Naive thymus-derived CD8-positive, alpha-beta T cell (primary cell): ENCODE data around the gene NKX1-1. TPM values are rescaled to one million over a fixed set of nuclear protein-coding genes. Genes with fewer than 3 reads are reported as not detected.
"Not testable (repeated sequence)": the region's sequence is repeated elsewhere in the genome, so short reads cannot be mapped to it uniquely, and the experiment has no call there.

Experiments used
- ATAC-seq, 2 donors: fragments of 150-1000 bp; cut with Tn5 transposase in 1 of 2; sonication (Bioruptor Pico), chemical (Tn5 transposase) in 1 of 2; 1 replicate in 1 of 2; 2 replicates in 1 of 2; pipeline ENCODE4 v1.10.0; 2021; ENCODE audit warnings: mild to moderate bottlenecking in 2 of 2, moderate library complexity in 2 of 2
- POLR2A ChIA-PET: fragments of 350-600 bp; sonication (Branson Sonifier 250); formaldehyde crosslinking; loops from one replicate; lab custom pipeline; 2021; ENCODE audit warnings: antibody characterized with exemption; lab: Charles Lee
- DNase-seq, 10 donors: peaks; one replicate each; pipeline versions ENCODE4 v3.0.0 to v3.0.0-alpha.2; 2020 to 2022
- H3K27ac Mint-ChIP-seq, 10 donors: one replicate each; pipeline ENCODE4 v1.8.0; 2020 to 2022; ENCODE audit warnings: mild to moderate bottlenecking in 10 of 10, mixed read lengths in 10 of 10, moderate library complexity in 4 of 10, inconsistent platforms in 1 of 10
- H3K27me3 Mint-ChIP-seq, 5 donors: one replicate each; pipeline ENCODE4 v1.8.0; 2021 to 2022; ENCODE audit warnings: mixed read lengths in 5 of 5
- H3K36me3 Mint-ChIP-seq, 3 donors: one replicate each; pipeline ENCODE4 v1.8.0; 2020 to 2022; ENCODE audit warnings: mixed read lengths in 3 of 3, mild to moderate bottlenecking in 2 of 3, inconsistent platforms in 1 of 3
- H3K4me1 Mint-ChIP-seq, 4 donors: one replicate each; pipeline ENCODE4 v1.8.0; 2021 to 2022; ENCODE audit warnings: mixed read lengths in 4 of 4
- H3K4me3 Mint-ChIP-seq, 10 donors: one replicate each; pipeline ENCODE4 v1.8.0; 2020 to 2022; ENCODE audit warnings: mild to moderate bottlenecking in 10 of 10, mixed read lengths in 10 of 10, moderate library complexity in 6 of 10, inconsistent platforms in 1 of 10
- H3K9me3 Mint-ChIP-seq, 9 donors: one replicate each; pipeline ENCODE4 v1.8.0; 2020 to 2022; ENCODE audit warnings: mixed read lengths in 9 of 9, mild to moderate bottlenecking in 3 of 9, inconsistent platforms in 1 of 9, moderate library complexity in 1 of 9
- polyA plus RNA-seq, 3 donors: library from polyadenylated mRNA; unstranded; fragments of 300-500 nt; fragmentation: Illumina TruSeq; gene quantifications; one replicate each; pipeline ENCODE4 v1.2.3, GENCODE V29; 2021
- total RNA-seq, 8 experiments: library from RNA in 2 of 8; stranded (reverse) in 2 of 8; gene quantifications; one replicate each; pipeline ENCODE4 v1.2.3 and lab custom pipeline; 2021 to 2026

The NKX1-1 gene
- total and polyA plus RNA-seq, 5 experiments from 2014 or later = not detected

DNA sequence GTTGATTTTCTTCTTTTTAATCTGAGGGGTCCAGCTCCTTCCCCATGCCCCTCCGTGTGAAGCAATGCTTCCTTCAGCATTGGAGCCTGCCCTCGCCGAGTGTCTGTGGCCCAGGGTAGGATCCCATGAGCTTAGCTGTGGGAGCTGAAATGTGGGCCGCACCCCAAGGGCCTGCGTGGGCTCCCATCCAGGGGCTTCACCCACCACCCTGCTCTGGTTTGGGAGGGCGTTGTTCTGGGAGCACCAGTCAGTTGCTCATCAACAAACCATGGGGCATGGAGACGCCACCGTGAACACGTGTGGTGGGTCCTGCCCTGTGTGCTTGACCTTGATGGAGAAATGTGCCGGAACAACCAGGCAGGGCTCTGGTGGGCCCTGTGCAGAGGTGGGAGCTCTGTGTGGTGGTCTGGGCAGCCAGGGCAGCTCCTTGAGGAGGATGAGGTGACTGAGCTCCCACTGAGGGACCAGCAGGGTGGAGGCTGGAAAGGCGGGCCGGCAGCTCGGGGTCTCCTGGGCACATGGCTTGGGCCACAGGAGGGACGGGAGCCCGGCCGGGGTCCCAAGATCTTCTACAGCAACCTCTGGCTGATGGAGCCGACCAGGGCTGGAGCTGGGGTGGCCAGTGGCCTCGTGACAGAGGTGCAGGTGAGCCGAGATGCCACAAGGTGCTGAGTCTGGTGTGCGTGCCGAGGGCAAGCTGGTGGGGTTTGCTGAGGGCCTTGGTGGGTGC, 39.6 kb upstream of the NKX1-1 start:
- ATAC-seq (no peak), DNase-seq (peak in 1 of 10 donors; percentile 40)
- H3K27ac Mint-ChIP-seq = no peak overlapping the region
- peaks cover 0 to 36% (median 14%) of the 10 kb centered on the region in 5 donors for H3K27me3 Mint-ChIP-seq
- no peaks in the 10 kb centered on the region for H3K9me3 Mint-ChIP-seq
- H3K4me3 Mint-ChIP-seq = no peak overlapping the region
- H3K4me1 Mint-ChIP-seq = no peaks in the 10 kb centered on the region
- POLR2A ChIA-PET = no interaction called here
- no peaks in the 10 kb centered on the region for H3K36me3 Mint-ChIP-seq

DNA sequence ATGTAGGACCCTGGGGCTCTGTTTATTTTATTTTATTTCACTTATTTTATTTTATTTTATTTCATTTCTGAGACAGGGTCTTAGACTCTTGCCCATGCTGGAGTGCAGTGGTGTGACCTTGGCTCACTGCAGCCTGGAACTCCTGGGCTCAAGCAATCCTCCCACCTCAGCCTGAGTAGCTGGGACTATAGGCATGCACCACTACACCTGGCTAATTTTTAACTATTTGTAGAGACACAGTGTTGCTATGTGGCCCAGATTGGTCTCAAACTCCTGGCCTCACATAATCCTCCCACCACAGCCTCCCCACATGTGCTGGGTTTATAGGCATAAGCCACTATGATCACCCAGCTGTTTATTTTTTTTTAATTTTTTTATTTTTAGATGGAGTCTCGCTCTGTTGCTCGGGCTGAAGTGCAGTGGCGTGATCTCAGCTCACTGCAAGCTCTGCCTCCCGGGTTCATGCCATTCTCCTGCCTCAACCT, 37.5 kb upstream of the NKX1-1 start:
- ATAC-seq = not testable (repeated sequence)

DNA sequence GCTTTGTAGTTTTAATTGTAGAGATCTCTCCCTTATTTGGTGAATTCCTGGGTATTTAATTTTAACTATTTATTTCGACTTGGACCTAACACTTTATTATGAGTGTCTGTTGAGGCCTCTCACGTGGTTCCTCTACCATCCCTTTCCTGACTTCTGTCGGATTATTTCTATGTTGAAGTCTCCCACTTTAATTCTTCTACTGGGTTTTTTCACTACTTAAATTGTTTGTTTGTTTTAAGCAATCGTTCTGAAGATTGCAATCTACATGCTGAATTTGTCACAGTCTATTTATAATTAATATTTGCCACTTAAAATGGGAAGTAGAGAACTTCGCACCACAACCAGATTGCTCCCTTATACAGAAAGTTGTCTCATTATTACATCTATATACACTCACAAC, 20.8 kb upstream of the NKX1-1 start:
- Mint-ChIP-seq H3K27me3 (peaks cover 15 to 43% (median 28%) of the 10 kb centered on the region in 5 donors), H3K9me3 (peaks cover 0 to 2% (median 0%) of the 10 kb centered on the region in 9 donors), H3K36me3 (no peaks in the 10 kb centered on the region), H3K4me3 (no peak overlapping the region), H3K27ac (peak overlapping the region in 1 of 10 donors; percentile 65), H3K4me1 (no peaks in the 10 kb centered on the region)
- POLR2A ChIA-PET = no interaction called here
- DNase-seq (no peak), ATAC-seq (no peak)

More for the DNA sequence above, 37.5 kb upstream of the NKX1-1 start:
- POLR2A ChIA-PET, H3K4me1 Mint-ChIP-seq, H3K27ac Mint-ChIP-seq, H3K9me3 Mint-ChIP-seq, H3K4me3 Mint-ChIP-seq, H3K36me3 Mint-ChIP-seq, DNase-seq: not testable (repeated sequence)
- peaks cover 0 to 32% (median 14%) of the 10 kb centered on the region in 5 donors for H3K27me3 Mint-ChIP-seq

DNA sequence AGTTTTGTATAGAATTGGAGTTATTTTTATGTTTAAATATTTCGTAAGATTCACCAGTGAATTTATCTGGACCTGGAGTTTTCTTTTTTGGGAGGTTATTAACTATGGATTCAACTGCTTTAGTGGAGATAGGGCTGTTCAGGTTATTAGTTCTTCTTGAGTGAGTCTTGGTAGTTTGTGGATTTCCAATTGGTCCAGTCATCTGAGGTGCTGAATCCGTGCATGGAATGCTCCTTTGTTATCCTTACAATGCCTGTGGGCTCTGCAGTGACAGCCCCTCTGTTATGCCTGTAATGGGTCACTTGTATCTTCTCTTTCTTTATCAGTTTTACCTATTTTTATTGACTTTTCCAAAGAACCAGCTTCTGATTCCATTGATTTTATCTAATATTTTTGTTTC, 15.4 kb upstream of the NKX1-1 start:
- Mint-ChIP-seq H3K27ac (no peak overlapping the region), H3K27me3 (peaks cover 18 to 60% (median 42%) of the 10 kb centered on the region in 5 donors), H3K9me3 (peaks cover 0 to 2% (median 0%) of the 10 kb centered on the region in 9 donors), H3K4me3 (no peak overlapping the region), H3K4me1 (no peaks in the 10 kb centered on the region), H3K36me3 (peaks cover 0 to under 1% (median 0%) of the 10 kb centered on the region in 3 donors)
- ATAC-seq (no peak), DNase-seq (no peak)
- POLR2A ChIA-PET = no interaction called here

DNA sequence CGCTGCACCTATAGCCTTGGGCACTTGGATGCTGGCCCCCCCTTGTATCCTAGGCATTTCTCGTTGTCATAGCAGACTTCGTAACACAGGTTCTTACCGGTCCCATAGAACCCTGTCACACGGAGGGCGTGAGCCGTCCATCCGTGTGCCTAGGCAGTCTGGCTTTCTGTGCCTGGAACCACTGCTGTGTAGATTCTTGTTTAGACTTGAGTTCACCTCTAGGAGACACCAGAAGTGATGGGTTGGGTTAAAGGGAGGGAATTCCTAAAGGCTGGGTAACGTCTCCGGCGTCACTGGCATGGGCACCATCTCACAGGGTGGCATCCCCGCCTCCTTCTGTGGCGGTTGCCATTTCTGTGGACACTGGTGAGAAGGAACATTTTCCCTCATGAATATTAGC, 13.5 kb upstream of the NKX1-1 start:
- DNase-seq = no peak
- POLR2A ChIA-PET = no interaction called here
- no peak overlapping the region for H3K4me3 Mint-ChIP-seq
- H3K36me3 Mint-ChIP-seq = peaks cover 0 to 4% (median 0%) of the 10 kb centered on the region in 3 donors
- no peak for ATAC-seq
- H3K9me3 Mint-ChIP-seq = peaks cover 0 to 5% (median 0%) of the 10 kb centered on the region in 9 donors
- peaks cover 0 to 7% (median under 1%) of the 10 kb centered on the region in 4 donors for H3K4me1 Mint-ChIP-seq
- peaks cover 17 to 57% (median 42%) of the 10 kb centered on the region in 5 donors for H3K27me3 Mint-ChIP-seq
- H3K27ac Mint-ChIP-seq = peak overlapping the region in 1 of 10 donors; percentile 52

DNA sequence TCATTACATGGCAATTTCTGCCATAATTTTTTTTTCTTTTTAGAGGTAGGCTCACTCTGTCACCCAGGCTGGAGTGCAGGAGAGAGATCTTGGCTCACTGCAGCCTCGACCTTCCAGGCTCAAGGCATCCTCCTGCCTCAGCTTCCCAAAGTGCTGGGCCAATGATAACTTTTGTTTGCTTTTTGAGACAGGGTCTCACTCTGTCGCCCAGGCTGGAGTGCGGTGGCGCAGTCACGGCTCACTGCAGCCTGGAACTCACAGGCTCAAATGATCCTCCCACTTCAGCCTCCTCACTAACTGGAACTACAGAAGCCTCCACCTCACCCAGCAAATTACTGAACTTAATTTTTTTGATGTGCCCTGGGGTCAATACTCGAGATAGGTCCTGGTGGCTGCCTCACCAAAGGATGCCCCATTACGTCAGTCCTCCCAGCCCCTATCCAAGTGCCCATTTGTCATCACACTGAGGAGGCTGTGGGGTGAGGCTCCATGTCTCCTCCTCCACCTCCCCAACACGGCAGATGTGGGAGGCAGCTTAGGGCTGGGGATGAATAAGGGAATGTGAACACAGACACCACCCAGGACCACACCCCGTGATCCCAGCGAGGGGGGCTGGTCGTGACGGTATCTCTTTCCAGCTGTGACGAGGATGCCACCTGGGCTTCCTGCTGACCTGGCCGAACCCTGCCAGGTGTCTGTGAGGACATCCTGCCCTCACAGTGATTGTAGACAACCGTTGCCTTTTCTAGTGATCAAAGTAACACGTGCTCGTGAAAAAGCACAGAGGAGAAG, 12.4 kb upstream of the NKX1-1 start:
- Mint-ChIP-seq H3K9me3 (peaks cover 0 to 5% (median 0%) of the 10 kb centered on the region in 9 donors), H3K36me3 (peaks cover 0 to 7% (median 0%) of the 10 kb centered on the region in 3 donors)

DNA sequence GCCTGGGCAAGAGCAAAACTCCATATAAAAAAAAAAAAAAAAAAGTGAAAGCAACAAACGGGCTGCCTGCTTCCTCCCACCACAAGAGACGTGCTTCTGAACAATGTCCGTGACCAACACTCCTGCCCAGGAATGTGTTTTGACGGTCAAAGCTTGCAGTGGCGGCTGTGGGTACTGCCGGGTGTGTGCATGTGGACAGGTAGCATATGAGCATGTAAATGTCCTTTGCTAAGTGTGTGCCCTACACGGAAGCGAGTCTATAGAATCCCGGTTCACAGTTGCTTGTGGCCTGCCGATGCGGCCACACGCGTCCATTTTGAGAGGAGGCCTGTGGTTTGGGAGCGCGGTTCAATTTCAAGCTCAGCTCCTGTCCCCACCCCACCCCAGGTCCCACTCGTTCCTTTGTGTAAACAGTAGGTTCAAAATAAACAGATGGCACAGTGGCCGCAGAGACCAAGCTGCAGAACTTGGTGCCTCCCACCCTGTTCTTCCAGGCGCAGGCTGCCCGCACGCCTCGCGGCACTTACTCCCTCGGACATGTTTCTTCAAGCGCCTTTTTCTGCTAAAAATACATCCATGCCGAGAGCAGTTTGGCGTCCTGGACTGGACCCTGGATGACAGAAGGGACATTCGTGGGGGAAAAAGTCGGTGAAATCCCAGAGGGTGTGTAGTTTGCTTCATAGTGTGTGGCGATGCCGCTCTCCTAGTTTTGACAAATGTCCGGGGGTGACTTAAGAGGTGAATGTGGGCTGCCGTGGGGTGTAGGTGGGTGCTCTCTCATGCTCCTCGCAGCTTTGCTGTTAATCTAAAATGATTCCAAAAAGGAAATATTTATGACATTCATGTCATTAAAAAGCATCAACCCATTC, 11.5 kb upstream of the NKX1-1 start:
- peaks cover 0 to 7% (median 0%) of the 10 kb centered on the region in 3 donors for H3K36me3 Mint-ChIP-seq
- POLR2A ChIA-PET = no interaction called here
- DNase-seq = peak in 1 of 10 donors; percentile 45
- peaks cover 0 to 5% (median 0%) of the 10 kb centered on the region in 9 donors for H3K9me3 Mint-ChIP-seq
- H3K27me3 Mint-ChIP-seq = peaks cover 17 to 59% (median 37%) of the 10 kb centered on the region in 5 donors
- no peak overlapping the region for H3K4me3 Mint-ChIP-seq
- H3K4me1 Mint-ChIP-seq = peaks cover 0 to 12% (median under 1%) of the 10 kb centered on the region in 4 donors
- no peak for ATAC-seq
- H3K27ac Mint-ChIP-seq = no peak overlapping the region

More for the DNA sequence above, 12.4 kb upstream of the NKX1-1 start:
- DNase-seq (peak in 2 of 10 donors; percentile 9 to 45), ATAC-seq (no peak)
- POLR2A ChIA-PET = no interaction called here
- Mint-ChIP-seq H3K4me3 (no peak overlapping the region), H3K27ac (no peak overlapping the region), H3K4me1 (peaks cover 0 to 10% (median under 1%) of the 10 kb centered on the region in 4 donors), H3K27me3 (peaks cover 15 to 51% (median 38%) of the 10 kb centered on the region in 5 donors)

DNA sequence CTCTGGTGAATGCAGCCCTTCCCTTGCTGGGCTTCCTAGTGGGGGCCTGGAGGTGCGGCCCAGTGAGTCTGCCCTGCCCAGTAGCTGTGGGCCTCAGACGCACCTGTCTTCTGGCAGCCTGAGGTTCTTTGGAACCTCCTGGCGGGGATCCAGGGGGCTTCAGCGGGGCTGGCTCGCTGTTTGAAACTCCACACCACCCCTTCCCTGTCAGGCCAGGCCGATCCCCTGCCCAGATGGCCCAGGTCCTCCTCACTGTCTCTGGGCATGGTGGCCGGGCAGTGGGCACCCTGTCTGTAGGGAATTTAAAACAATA, 10.7 kb upstream of the NKX1-1 start:
- Mint-ChIP-seq H3K27ac (no peak overlapping the region), H3K27me3 (peaks cover 18 to 66% (median 36%) of the 10 kb centered on the region in 5 donors), H3K4me1 (peaks cover 0 to 12% (median under 1%) of the 10 kb centered on the region in 4 donors), H3K9me3 (peaks cover 0 to 5% (median 0%) of the 10 kb centered on the region in 9 donors), H3K36me3 (peaks cover 0 to 7% (median 0%) of the 10 kb centered on the region in 3 donors), H3K4me3 (peak overlapping the region in 1 of 10 donors; percentile 9)
- POLR2A ChIA-PET = no interaction called here
- DNase-seq (peak in 1 of 10 donors; percentile 38), ATAC-seq (no peak)

DNA sequence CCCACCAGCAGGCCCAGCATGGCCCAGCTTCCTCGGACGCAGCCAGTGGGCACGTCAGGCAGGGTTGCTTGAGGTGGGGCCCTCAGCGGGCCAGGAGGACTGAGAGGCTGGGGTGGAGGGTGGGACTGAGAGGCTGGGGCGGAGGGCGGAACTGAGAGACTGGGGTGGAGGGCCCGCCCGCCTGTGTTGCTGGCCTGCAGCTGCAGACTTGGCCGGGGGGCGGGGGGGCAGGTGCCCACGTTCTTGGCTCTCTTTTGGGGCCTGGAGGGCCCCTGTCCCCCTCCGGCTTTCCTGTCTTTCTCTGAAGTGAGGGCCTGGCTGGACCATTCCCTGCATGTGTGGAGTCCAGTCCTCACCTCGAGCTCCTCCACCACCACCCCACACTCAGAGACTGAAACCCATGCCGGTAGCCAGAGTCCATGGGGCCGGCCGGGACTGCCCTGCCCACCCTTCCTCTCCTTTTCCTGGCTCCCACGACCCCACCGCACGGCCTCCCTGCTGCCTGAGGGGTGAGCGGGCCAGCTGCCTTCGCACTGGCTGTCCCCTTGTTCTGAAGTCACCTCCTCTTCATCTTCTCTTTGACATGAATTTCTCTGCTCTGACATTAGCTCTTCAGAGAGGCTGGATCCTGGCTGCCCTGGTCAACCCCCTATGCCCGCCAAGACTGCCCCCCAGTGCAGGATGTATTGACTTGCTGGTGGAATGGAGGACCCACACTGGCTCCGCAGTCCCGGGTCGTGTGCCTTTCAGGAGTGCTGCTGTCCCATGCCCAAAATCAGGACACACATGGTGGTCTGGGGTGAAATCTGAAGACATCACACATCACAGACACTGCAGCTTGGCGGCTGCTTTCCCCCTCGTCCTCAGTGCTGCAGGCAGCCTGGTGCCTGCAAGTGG, 10.1 kb upstream of the NKX1-1 start:
- Mint-ChIP-seq H3K9me3 (peaks cover 0 to 5% (median 0%) of the 10 kb centered on the region in 9 donors), H3K36me3 (peaks cover 0 to 7% (median 0%) of the 10 kb centered on the region in 3 donors), H3K4me3 (peak overlapping the region in 5 of 10 donors; percentile 9 to 62 (median 11)), H3K27me3 (peaks cover 19 to 70% (median 38%) of the 10 kb centered on the region in 5 donors), H3K4me1 (peaks cover 0 to 12% (median under 1%) of the 10 kb centered on the region in 4 donors), H3K27ac (no peak overlapping the region)
- ATAC-seq (no peak), DNase-seq (peak in 1 of 10 donors; percentile 45)
- POLR2A ChIA-PET = no interaction called here

DNA sequence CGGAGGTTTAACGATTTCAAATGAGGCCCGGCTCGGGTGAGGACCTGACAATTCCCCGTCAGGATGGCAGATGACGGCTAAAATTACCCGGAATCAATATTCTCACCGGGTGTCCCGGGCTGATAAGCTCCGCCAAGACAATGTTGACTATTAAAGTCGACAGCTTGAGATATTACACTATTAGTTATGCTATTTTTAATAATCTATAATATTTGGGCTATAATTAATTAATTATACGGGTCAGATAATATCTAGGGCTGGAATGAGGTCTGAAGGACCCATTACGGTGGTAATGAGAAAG, 9.4 kb upstream of the NKX1-1 start:
- no peak overlapping the region for H3K27ac Mint-ChIP-seq
- no peak for ATAC-seq
- peak overlapping the region in 3 of 10 donors; percentile 10 to 54 (median 11) for H3K4me3 Mint-ChIP-seq
- no peak for DNase-seq
- POLR2A ChIA-PET = no interaction called here
- peaks cover 0 to 12% (median under 1%) of the 10 kb centered on the region in 4 donors for H3K4me1 Mint-ChIP-seq
- peaks cover 16 to 76% (median 36%) of the 10 kb centered on the region in 5 donors for H3K27me3 Mint-ChIP-seq
- H3K9me3 Mint-ChIP-seq = peaks cover 0 to 5% (median 0%) of the 10 kb centered on the region in 9 donors
- peaks cover 0 to 7% (median 0%) of the 10 kb centered on the region in 3 donors for H3K36me3 Mint-ChIP-seq
